ENCODE results near the gene DIP2B.

Gene DIP2B

DNA sequence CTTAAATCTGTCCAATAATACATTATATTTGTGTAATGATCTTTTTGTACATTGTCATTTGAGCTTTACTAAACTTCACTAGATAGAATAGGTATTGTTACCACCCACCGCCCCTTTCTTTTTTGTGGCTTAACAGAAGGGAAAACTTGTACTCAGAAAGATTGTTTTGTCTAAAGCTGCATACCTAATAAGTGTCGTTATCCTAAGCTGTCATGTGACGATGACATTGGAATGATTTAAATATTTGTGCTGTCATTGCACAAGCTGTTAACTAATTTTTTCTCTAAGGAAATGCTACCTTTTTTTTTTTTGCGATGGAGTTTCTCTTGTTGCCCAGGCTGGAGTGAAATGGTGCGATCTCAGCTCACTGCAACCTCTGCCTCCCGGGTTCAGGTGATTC lies 3.6 kb downstream of the DIP2B start:
- Histone ChIP-seq H3K27ac (ENCODE audit: low read length) (no peak overlapping the region), H3K4me2 (ENCODE audit: low read length) (no peak overlapping the region), H3K4me3 (ENCODE audit: low read length) (no peak overlapping the region), H4K20me1 (ENCODE audit: insufficient read depth, low read length) (peaks cover 10% of the 10 kb centered on the region), H3K9me3 (ENCODE audit: insufficient read depth, low read length) (no peaks in the 10 kb centered on the region), H3K4me1 (ENCODE audit: low read length) (peaks cover 8% of the 10 kb centered on the region; the same call in 1 of the 2 replicates), H3K9ac (ENCODE audit: low read length) (no peak overlapping the region), H3K36me3 (replicated peaks; ENCODE audit: low read depth, low read length) (peaks cover 5% of the 10 kb centered on the region), H3K79me2 (ENCODE audit: low read length) (peaks cover 69% of the 10 kb centered on the region), H3K27me3 (ENCODE audit: low read depth, low read length) (no peaks in the 10 kb centered on the region), H2AFZ (ENCODE audit: low read depth, low read length) (no peak overlapping the region)
- TF ChIP-seq EZH2phosphoT487 (IDR thresholded peaks at IDR 0.05; ENCODE audit: low read depth) (no peak), CTCF (IDR thresholded peaks at IDR 0.05; ENCODE audit: low read depth, low read length) (no peak)

DNA sequence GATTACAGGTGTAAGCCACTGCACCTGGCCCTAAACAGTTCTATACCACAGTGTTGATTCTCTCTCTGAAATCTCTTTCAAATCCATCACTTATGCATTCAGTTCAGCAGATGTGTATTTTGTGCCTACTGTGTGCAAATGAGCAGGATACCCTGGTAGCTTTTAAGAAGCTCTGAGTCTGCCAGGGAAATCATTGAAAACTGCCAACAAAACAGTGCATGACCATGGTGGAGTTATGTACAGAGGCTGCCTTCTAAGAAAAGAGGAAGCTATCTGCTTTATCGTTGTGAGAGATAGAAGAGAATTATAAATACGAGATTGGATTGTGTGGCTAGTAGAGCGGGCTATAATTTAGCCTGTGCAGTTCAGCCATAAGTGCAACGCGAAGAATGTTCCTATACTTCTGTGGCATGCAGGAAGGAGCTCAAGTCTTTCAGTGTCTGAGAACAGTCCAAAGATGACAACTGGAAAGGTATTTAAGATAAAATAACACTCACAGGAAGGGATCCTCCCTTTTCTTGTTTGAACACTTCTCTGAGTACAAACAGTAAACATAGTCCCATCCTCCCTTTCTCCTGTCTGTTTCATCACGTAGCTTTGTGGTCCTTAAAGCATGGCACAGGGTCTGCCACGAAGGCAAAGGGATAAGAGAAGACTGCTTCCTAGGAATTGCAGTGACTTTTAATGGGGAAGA lies 4.3 kb downstream of the DIP2B start:
- H3K9me3 ChIP-seq (ENCODE audit: insufficient read depth, low read length): no peaks in the 10 kb centered on the region
- no peak overlapping the region for H3K27ac ChIP-seq (ENCODE audit: low read length)
- peaks cover 8% of the 10 kb centered on the region; the same call in 1 of the 2 replicates for H3K4me1 ChIP-seq (ENCODE audit: low read length)
- H2AFZ ChIP-seq (ENCODE audit: low read depth, low read length): no peak overlapping the region
- H3K79me2 ChIP-seq (ENCODE audit: low read length): peaks cover 70% of the 10 kb centered on the region
- peaks cover 10% of the 10 kb centered on the region for H4K20me1 ChIP-seq (ENCODE audit: insufficient read depth, low read length)
- H3K4me2 ChIP-seq (ENCODE audit: low read length): no peak overlapping the region
- no peaks in the 10 kb centered on the region for H3K27me3 ChIP-seq (ENCODE audit: low read depth, low read length)
- peaks cover 5% of the 10 kb centered on the region for H3K36me3 ChIP-seq (replicated peaks; ENCODE audit: low read depth, low read length)
- no peak overlapping the region for H3K4me3 ChIP-seq (ENCODE audit: low read length)
- H3K9ac ChIP-seq (ENCODE audit: low read length): no peak overlapping the region
- TF ChIP-seq CTCF (IDR thresholded peaks at IDR 0.05; ENCODE audit: low read depth, low read length) (no peak), EZH2phosphoT487 (IDR thresholded peaks at IDR 0.05; ENCODE audit: low read depth) (no peak)

DNA sequence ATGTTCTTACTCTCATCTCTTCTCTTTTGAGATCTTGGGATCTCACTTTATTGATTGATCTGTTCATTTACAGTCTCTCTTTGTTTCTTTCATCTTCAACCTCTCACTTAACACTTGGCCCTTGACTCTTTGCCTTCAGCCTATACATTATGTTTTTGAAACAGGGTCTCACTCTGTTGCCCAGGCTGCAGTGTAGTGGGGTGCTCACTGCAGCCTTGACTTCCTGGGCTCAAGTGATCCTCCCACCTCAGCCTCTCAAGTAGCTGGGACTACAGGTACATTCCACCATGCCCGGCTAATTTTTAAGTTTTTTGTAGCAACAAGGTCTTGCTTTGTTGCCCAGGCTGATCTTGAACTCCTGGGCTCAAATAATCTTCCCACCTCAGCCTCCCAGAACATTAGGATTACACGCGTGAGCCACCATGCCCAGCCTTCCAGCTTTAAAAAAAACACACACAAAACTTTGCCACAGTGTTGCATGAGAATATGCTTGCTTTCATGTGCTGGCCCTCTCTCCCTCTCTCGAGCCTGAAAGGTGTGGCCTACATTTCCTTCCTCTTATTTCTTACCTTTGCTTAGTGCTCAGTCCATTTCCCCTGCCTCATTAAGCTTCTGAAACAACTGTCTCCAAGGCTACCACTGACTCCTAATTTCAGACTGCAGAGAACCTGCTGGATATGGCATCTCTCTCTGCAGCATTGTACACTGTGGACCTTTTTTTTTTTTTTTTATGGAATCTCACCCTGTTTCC lies 9.9 kb downstream of the DIP2B start:
- Histone ChIP-seq H3K4me3 (ENCODE audit: low read length) (no peak overlapping the region), H3K27ac (ENCODE audit: low read length) (no peak overlapping the region), H3K79me2 (ENCODE audit: low read length) (peaks cover 55% of the 10 kb centered on the region), H3K4me1 (ENCODE audit: low read length) (peaks cover 17% of the 10 kb centered on the region), H3K9me3 (ENCODE audit: insufficient read depth, low read length) (no peaks in the 10 kb centered on the region), H4K20me1 (ENCODE audit: insufficient read depth, low read length) (peaks cover 13% of the 10 kb centered on the region; the same call in 1 of the 2 replicates), H3K36me3 (replicated peaks; ENCODE audit: low read depth, low read length) (no peaks in the 10 kb centered on the region), H2AFZ (ENCODE audit: low read depth, low read length) (no peak overlapping the region), H3K27me3 (ENCODE audit: low read depth, low read length) (no peaks in the 10 kb centered on the region), H3K9ac (ENCODE audit: low read length) (no peak overlapping the region), H3K4me2 (ENCODE audit: low read length) (no peak overlapping the region)
- TF ChIP-seq EZH2phosphoT487 (IDR thresholded peaks at IDR 0.05; ENCODE audit: low read depth): no peak
- no peak for TF ChIP-seq CTCF (IDR thresholded peaks at IDR 0.05; ENCODE audit: low read depth, low read length)

DNA sequence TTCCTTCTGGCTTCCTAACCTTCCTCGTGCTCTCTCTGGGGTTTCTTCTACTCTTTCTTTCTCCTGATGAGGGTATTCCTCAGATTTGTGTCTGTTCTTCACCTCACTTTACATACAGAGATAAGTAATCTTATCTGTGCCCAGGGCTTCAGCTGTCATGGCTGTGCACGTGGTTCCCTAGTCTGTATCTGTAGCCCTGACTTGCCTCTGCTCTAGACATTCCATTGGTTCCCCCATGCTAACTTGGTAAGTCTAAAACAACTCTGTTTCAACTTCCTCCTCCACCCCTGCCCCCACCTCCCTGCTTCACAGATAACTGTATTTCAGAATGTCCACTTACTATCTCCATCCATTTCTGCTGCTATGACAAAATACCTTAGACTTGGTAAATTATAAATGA lies 10.8 kb downstream of the DIP2B start:
- no peak overlapping the region for H3K9ac ChIP-seq (ENCODE audit: low read length)

More for the DNA sequence above, 10.8 kb downstream of the DIP2B start:
- Histone ChIP-seq H3K27ac (ENCODE audit: low read length) (no peak overlapping the region), H3K4me1 (ENCODE audit: low read length) (peaks cover 23% of the 10 kb centered on the region), H3K4me3 (ENCODE audit: low read length) (no peak overlapping the region), H3K27me3 (ENCODE audit: low read depth, low read length) (no peaks in the 10 kb centered on the region), H2AFZ (ENCODE audit: low read depth, low read length) (no peak overlapping the region), H3K4me2 (ENCODE audit: low read length) (no peak overlapping the region), H3K79me2 (ENCODE audit: low read length) (peaks cover 52% of the 10 kb centered on the region), H3K9me3 (ENCODE audit: insufficient read depth, low read length) (no peaks in the 10 kb centered on the region), H3K36me3 (replicated peaks; ENCODE audit: low read depth, low read length) (no peaks in the 10 kb centered on the region), H4K20me1 (ENCODE audit: insufficient read depth, low read length) (peaks cover 13% of the 10 kb centered on the region; the same call in 1 of the 2 replicates)
- TF ChIP-seq EZH2phosphoT487 (IDR thresholded peaks at IDR 0.05; ENCODE audit: low read depth) (no peak), CTCF (IDR thresholded peaks at IDR 0.05; ENCODE audit: low read depth, low read length) (no peak)

All from OCI-LY3 (cell line).